Sigmoid colon (tissue), 7 donors: Measurements from ENCODE around the gene MLLT3. TPM values are rescaled to one million over a fixed set of nuclear protein-coding genes. Genes with fewer than 3 reads are reported as not detected.

Experiments used
- DNase-seq: peaks from one replicate; pipeline ENCODE4 v3.0.0-alpha.2; 2019
- H3K27ac ChIP-seq, 4 donors: fragments of 200-600 bp; sonication (generic); one replicate each; pipeline ENCODE4 v1.5.1; 2016 to 2019; ENCODE audit warnings: mild to moderate bottlenecking in 1 of 4
- H3K27me3 ChIP-seq, 3 donors: fragments of 200-600 bp; sonication (generic); one replicate each; pipeline ENCODE4 v1.5.1; 2019; ENCODE audit warnings: mild to moderate bottlenecking in 1 of 3
- H3K36me3 ChIP-seq, 4 donors: fragments of 200-600 bp; sonication (generic); one replicate each; pipeline ENCODE4 v1.5.1; 2016 to 2019
- H3K4me1 ChIP-seq, 4 donors: fragments of 200-600 bp; sonication (generic); one replicate each; pipeline ENCODE4 v1.5.1; 2017 to 2019
- H3K4me3 ChIP-seq, 4 donors: fragments of 200-600 bp; sonication (generic); one replicate each; pipeline ENCODE4 v1.5.1; 2017 to 2019; ENCODE audit warnings: mild to moderate bottlenecking in 2 of 4, moderate library complexity in 1 of 4
- H3K9me3 ChIP-seq, 4 donors: fragments of 200-600 bp in 3 of 4; sonication (generic) in 3 of 4; one replicate each; pipeline versions ENCODE4 v1.5.1 to v1.6.1; 2013 to 2019
- EP300 ChIP-seq, 4 donors: sonication (generic); formaldehyde crosslinking; IDR thresholded peaks; one replicate each; pipeline ENCODE4 v1.6.1; 2017; ENCODE audit warnings: antibody characterized with exemption in 4 of 4
- POLR2A ChIP-seq, 2 donors: fragments of 450-650 bp; IDR thresholded peaks; one replicate each; pipeline ENCODE4 v1.6.1; 2016; ENCODE audit warnings: antibody characterized with exemption in 2 of 2, mild to moderate bottlenecking in 2 of 2, moderate library complexity in 2 of 2
- POLR2AphosphoS5 ChIP-seq, 4 donors: sonication (generic); formaldehyde crosslinking; IDR thresholded peaks; one replicate each; pipeline ENCODE4 v1.6.1; 2017; ENCODE audit warnings: antibody characterized with exemption in 4 of 4
- WGBS, 2 donors: extraction: QIAGEN DNeasy Blood & Tissue Kit; methylation state at CpG; one replicate each; pipeline ENCODE4 v1.1.7; 2013; 5-methylcytosine and 5-hydroxymethylcytosine counted together
- intact Hi-C: fragments of 100-400 bp; cut with DNase I; formaldehyde crosslinking; loops from one replicate; pipeline ENCODE4 v1.15.1; 2023
- polyA plus RNA-seq, 3 donors: library from polyadenylated mRNA; stranded (reverse); fragments of 200-250 nt; gene quantifications; one replicate each; pipeline ENCODE4 v1.2.3, GENCODE V29; 2013
- total RNA-seq, 4 donors: library from RNA; depleted of rRNA; stranded (reverse); fragments of >200 nt; gene quantifications; one replicate each; pipeline ENCODE4 v1.1.0, GENCODE V29; 2016
- TF ChIP-seq, protein P1 (sequence below), 4 experiments: fragments of 450-650 bp in 3 of 4; fragments of 200-600 bp in 1 of 4; IDR thresholded peaks; one replicate each; pipeline ENCODE4 v1.5.1; 2016 to 2019; ENCODE audit warnings: antibody characterized with exemption in 4 of 4, mild to moderate bottlenecking in 3 of 4, moderate library complexity in 2 of 4
- donor health status: healthy with polysubstance abuse.
- donor health status: Bipolar disorder and iron deficiency.
- donor health status: healthy.

Gene MLLT3
- total and polyA plus RNA-seq, 7 donors = 19.0 to 132 (median 25.0) TPM

DNA sequence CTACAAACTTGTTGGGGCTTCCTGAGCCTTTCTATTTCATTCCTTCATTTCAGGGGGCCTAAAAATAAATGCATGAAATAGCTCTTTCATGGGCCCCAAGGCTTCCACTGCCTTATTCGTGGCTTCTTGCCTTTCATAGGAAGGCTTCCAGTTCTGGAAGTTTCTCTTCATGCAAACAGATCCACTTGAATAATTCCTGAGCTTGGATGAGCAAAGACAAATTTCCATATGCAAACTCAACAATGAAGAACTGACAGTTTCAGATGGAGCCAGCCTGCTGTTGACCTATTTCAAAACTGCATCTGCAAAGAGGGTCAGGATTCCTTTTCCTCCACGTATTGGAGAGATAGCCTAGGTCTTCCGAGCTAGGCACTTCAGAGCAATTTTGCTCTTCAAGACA, 142.1 kb downstream of the MLLT3 start:
- Histone ChIP-seq H3K4me3 (no peak overlapping the region), H3K4me1 (peaks cover 0 to 35% (median 28%) of the 10 kb centered on the region in 4 donors), H3K36me3 (no peaks in the 10 kb centered on the region), H3K27me3 (no peaks in the 10 kb centered on the region), H3K9me3 (no peaks in the 10 kb centered on the region), H3K27ac (no peak overlapping the region)
- intact Hi-C loops = no loop called here
- WGBS, 2 donors = 87 to 93% methylated on average over 3 of the region's 3 CpGs
- DNase-seq = no peak
- TF ChIP-seq EP300 (IDR thresholded peaks at IDR 0.05) = no peak
- TF ChIP-seq POLR2A (IDR thresholded peaks at IDR 0.05) = no peak

DNA sequence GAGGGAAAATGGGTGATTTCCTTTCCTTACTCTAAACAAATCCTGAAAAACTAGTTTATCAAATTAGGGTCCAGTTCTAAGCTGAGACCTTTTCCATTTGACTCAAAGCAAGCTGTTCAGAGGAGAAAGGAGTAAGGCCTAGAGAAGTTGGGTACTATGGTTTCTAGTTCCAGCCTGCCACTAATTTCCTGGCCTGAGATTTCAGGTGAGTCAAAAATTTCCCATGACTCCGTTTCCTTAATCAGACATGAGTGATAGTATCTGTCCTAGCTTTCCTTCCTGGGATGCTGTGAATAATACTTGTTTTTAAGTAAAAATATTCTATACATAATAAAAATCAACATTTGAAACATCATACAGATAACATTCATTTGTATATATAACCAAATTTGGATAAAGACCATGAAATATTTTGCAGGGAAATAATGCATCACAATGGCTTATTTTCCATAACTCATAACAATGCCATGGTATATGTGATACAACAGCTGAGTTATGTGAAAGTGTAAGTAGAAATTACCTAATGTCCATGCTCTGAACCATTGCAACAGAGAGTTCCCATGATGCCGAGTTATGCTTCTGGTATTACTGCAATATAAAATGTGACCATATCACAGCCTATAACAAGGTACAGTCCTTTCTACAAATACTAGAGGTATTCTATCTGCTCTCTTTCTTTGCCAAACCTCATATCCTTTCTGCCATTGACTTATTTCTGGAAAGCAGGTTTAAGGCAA, 142.7 kb downstream of the MLLT3 start:
- peaks cover 0 to 35% (median 28%) of the 10 kb centered on the region in 4 donors for H3K4me1 ChIP-seq
- WGBS, 2 donors = 91 to 95% methylated on average over 2 of the region's 2 CpGs
- H3K36me3 ChIP-seq = no peaks in the 10 kb centered on the region
- H3K27ac ChIP-seq = no peak overlapping the region
- TF ChIP-seq POLR2A (IDR thresholded peaks at IDR 0.05) = no peak
- no peak for TF ChIP-seq EP300 (IDR thresholded peaks at IDR 0.05)
- TF ChIP-seq, protein P1, sequence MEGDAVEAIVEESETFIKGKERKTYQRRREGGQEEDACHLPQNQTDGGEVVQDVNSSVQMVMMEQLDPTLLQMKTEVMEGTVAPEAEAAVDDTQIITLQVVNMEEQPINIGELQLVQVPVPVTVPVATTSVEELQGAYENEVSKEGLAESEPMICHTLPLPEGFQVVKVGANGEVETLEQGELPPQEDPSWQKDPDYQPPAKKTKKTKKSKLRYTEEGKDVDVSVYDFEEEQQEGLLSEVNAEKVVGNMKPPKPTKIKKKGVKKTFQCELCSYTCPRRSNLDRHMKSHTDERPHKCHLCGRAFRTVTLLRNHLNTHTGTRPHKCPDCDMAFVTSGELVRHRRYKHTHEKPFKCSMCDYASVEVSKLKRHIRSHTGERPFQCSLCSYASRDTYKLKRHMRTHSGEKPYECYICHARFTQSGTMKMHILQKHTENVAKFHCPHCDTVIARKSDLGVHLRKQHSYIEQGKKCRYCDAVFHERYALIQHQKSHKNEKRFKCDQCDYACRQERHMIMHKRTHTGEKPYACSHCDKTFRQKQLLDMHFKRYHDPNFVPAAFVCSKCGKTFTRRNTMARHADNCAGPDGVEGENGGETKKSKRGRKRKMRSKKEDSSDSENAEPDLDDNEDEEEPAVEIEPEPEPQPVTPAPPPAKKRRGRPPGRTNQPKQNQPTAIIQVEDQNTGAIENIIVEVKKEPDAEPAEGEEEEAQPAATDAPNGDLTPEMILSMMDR (IDR thresholded peaks at IDR 0.05) = no peak
- TF ChIP-seq POLR2AphosphoS5 (IDR thresholded peaks at IDR 0.05) = no peak
- no peak for DNase-seq
- no peaks in the 10 kb centered on the region for H3K27me3 ChIP-seq
- intact Hi-C loops = loop anchor here (10.0 kb wide), 2 partner anchors 145 to 205 kb away; partner anchors contain the start of genes FOCAD and MLLT3
- H3K9me3 ChIP-seq = no peaks in the 10 kb centered on the region
- no peak overlapping the region for H3K4me3 ChIP-seq

DNA sequence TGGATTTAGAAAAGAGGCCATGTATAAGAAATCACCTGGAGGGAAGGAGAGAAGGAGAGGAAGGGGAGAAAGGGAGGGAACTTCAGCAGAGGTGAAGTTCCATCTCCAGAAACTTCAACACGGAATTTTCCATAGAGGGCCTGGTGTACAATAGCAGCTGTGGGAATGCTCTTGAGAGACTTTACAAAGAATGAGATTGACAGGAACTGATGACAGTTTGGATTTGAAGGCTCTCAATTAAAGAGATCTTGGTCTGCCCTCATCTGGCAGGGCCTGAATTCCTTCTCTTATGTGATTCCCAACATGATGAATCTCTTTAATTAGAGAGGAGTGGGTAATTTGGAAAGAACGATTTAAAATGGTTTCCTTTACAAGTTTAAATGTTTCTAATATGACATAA, 143.5 kb downstream of the MLLT3 start:
- Histone ChIP-seq H3K27ac (peak overlapping the region in 1 of 4 donors; percentile 4), H3K27me3 (no peaks in the 10 kb centered on the region)
- 76 to 82% methylated on average over 2 of the region's 2 CpGs for WGBS, 2 donors

DNA sequence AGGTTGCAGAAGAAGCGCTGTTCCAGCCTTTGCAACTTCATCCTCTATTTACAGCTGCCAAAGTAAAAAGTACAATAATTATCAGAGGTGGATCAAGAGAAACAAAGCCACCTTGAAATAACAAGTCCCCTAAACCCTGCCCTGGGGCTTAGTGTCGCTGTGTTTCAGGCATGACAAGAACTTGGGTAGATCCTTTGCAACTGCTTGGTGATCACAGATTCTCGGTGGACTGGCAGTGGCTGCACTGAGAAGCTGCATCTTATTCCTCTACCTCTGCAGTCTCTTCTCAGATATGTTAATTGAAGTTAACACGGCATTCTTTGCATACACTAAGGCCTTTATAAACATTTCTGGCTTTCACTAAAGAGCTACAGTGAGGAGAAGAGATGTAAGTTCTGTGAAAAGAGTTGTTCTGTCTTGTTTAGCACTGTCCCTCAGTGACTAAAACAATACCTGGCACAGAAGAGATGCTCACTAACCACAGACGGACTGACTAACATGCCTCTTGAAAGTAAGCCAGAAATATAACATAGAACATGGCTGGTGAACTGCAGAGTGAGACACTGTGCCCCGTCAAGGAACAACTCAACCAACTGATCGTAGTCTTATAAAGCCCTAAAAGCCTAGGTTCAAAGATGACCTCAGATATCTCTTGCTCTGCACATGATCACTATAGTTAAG, 144.2 kb downstream of the MLLT3 start:
- H3K27me3 ChIP-seq = no peaks in the 10 kb centered on the region
- no peaks in the 10 kb centered on the region for H3K36me3 ChIP-seq
- no peaks in the 10 kb centered on the region for H3K9me3 ChIP-seq
- TF ChIP-seq POLR2A (IDR thresholded peaks at IDR 0.05) (no peak), EP300 (IDR thresholded peaks at IDR 0.05) (no peak), POLR2AphosphoS5 (IDR thresholded peaks at IDR 0.05) (no peak)
- TF ChIP-seq, protein P1 (IDR thresholded peaks at IDR 0.05) = no peak
- peaks cover 0 to 47% (median 36%) of the 10 kb centered on the region in 4 donors for H3K4me1 ChIP-seq
- peak overlapping the region in 2 of 4 donors; percentile 22 to 48 for H3K27ac ChIP-seq
- no peak for DNase-seq
- intact Hi-C loops = loop anchor here (10.0 kb wide), 2 partner anchors 147 to 207 kb away; partner anchors contain the start of genes FOCAD and MLLT3
- 87 to 88% methylated on average over 7 of the region's 7 CpGs for WGBS, 2 donors
- no peak overlapping the region for H3K4me3 ChIP-seq

More for the DNA sequence above, 143.5 kb downstream of the MLLT3 start:
- TF ChIP-seq EP300 (IDR thresholded peaks at IDR 0.05) (no peak), POLR2A (IDR thresholded peaks at IDR 0.05) (no peak), POLR2AphosphoS5 (IDR thresholded peaks at IDR 0.05) (no peak)
- TF ChIP-seq, protein P1 (IDR thresholded peaks at IDR 0.05) = no peak
- no peaks in the 10 kb centered on the region for H3K36me3 ChIP-seq
- peaks cover 0 to 40% (median 33%) of the 10 kb centered on the region in 4 donors for H3K4me1 ChIP-seq
- no peak overlapping the region for H3K4me3 ChIP-seq
- intact Hi-C loops = loop anchor here (10.0 kb wide), 2 partner anchors 146 to 206 kb away; partner anchors contain the start of genes FOCAD and MLLT3
- DNase-seq = no peak
- no peaks in the 10 kb centered on the region for H3K9me3 ChIP-seq
